Measurements from ENCODE around the gene INSIG2.

The INSIG2 gene

DNA sequence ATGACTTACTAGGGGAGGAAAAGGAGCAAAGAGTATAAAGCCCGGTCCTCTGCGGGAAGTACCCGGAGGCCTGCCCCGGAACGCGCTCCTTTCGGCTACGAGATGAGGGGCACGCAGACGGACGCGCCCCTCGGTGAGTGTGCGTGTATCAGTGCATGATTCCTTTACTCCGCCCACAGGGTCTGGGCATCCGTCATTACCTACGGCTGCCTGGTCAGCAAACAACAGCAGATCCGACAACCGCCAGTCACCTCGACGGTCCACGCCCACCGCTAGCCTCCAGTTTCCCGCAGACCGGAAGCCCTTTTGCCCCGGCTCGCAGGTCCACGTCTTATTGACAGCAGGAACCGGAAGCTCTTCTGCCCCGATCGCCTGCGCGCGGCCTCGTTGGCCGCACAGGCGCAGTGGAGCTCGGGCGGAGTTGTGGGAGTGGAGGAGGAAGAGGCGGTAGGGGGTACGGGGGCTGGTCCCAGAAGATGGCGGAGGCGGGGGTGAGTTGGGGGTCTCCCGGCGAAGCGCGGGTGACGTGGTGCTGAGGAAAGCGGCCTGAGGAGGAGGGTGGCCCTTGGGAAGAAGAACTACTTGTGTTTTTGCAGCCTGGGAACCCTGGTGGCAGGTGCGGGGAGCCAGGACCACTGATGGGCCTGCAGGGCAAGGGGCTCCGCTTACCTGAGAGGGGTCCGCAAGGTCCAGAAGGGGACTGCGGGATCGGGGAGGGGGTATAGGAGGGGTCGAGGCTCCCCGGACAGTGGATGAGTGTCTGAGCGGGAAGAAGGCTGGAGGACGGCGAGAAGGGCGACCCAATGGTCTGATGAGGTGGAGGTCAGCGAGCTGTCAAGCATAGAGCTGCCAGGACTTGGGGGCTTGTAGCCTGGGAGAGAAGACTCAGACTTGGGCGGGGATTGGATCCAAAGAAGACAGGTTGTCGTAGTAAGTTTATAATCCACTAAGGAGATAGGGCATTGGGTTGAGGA is at the start of gene INSIG2:
INSIG2 (plus strand) TSS at position 421 of the 974 bp plus-strand sequence. CDS start 8,086 bp downstream, outside the sequence.
- TF ChIP-seq JUND (IDR thresholded peaks at IDR 0.05; ENCODE audit: low read depth), result no peak
- in situ Hi-C loops (cut with HindIII; ENCODE audit: low pct_unique_long_range_greater_than_20kb, low sequenced_read_pairs), result no loop called here

DNA sequence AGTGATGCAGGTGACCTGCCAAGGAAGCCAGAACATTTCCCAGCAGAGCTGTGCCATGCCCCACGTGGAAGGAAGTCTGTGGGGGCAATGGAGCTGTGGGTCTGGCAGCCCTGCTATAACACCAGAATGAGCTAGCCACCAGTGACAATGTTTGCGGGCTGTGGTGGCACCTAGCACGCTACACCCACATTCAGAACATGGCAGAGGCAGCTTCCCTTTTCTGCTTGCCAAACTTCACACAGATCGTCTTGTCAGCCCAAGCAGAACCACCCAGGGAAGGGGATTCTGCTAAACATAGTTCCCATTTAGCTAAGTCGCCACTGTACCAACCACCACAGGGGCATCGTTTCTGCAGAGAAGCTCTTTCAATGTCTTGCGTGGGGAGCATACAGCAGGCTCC is 47.4 kb upstream of the INSIG2 start:
- no peak for TF ChIP-seq JUND (IDR thresholded peaks at IDR 0.05; ENCODE audit: low read depth)
- DNase-seq (ENCODE audit: low read depth in 1 of 2, low spot score in 1 of 2), result no peak
- in situ Hi-C loops (cut with HindIII; ENCODE audit: low pct_unique_long_range_greater_than_20kb, low sequenced_read_pairs), result no loop called here

More for the DNA sequence above, at the start of gene INSIG2:
- DNase-seq (ENCODE audit: low read depth in 1 of 2, low spot score in 1 of 2), result peak; percentile 65 to 95

DNA sequence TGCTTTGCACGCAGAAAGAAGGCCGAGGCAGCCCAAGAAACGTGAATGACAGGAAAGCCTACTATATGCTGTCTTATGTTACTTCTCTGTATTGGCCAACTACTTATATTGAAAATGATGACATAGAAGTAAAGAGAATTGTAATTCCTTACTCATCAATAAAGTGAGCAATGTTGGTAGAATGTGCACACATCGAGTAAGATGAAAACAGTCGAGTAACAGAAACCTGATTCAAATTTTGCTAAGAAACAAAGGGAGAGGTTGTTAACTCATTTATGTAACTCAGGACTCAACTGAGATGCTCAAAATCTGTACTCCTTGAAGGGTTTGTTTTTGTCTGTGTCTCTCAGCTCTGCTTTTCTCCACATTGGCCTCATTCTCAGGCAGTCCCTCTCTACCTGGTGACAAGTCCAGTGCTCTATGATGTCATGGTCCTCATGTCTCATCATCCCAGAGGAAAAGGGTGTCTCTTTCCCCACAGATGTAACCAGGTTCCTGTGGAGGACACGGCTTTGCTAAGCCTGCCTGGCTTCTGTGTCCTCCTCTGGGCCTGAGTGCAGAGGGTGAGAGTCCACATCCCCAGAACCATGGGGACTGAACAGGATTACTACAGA is 44.1 kb upstream of the INSIG2 start:
- no peak for DNase-seq (ENCODE audit: low read depth in 1 of 2, low spot score in 1 of 2)
- TF ChIP-seq JUND (IDR thresholded peaks at IDR 0.05; ENCODE audit: low read depth), result no peak
- in situ Hi-C loops (cut with HindIII; ENCODE audit: low pct_unique_long_range_greater_than_20kb, low sequenced_read_pairs), result no loop called here

DNA sequence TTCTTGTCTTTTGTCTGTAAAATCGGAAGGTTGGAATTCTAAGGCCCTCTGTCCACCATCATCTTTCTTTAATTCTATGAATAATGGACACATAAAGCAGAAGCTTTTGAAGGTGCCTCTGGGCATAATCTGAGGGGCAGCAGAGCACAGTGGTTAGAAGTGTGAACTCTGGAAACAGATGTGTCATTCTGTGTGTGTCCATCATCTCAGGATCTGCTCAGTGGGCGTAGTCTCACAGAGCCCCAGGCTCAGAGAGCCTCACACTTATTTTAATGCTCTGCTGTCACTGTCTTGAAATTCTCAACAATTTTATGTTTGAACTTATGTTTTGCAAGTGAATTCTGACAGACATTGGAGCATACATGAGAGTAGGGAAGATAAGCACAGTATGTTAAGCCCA is 43.4 kb upstream of the INSIG2 start:
- in situ Hi-C loops (cut with HindIII; ENCODE audit: low pct_unique_long_range_greater_than_20kb, low sequenced_read_pairs), result no loop called here
- TF ChIP-seq JUND (IDR thresholded peaks at IDR 0.05; ENCODE audit: low read depth), result no peak
- DNase-seq (ENCODE audit: low read depth in 1 of 2, low spot score in 1 of 2), result no peak

DNA sequence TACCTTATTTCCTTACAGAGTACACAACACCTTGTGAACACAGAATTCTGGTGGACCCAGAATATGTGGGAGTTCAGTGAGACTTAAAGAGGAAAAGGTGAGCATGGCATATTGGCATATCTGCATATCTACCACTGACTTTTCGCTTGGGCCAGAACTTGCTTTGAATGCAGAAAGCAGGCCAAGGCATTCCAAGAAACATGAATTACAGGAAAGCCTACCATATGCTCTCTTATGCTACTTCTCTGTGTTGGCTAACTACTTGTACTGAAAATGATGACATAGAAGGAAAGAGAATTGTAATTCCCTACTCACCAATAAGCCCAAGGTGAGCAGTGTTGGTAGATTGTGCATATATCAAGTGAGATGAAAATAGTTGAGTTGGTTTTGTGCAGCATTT is 43.0 kb upstream of the INSIG2 start:
- in situ Hi-C loops (cut with HindIII; ENCODE audit: low pct_unique_long_range_greater_than_20kb, low sequenced_read_pairs), result no loop called here
- DNase-seq (ENCODE audit: low read depth in 1 of 2, low spot score in 1 of 2), result peak in 1 of 2 experiments; percentile 15
- TF ChIP-seq JUND (IDR thresholded peaks at IDR 0.05; ENCODE audit: low read depth), result no peak

DNA sequence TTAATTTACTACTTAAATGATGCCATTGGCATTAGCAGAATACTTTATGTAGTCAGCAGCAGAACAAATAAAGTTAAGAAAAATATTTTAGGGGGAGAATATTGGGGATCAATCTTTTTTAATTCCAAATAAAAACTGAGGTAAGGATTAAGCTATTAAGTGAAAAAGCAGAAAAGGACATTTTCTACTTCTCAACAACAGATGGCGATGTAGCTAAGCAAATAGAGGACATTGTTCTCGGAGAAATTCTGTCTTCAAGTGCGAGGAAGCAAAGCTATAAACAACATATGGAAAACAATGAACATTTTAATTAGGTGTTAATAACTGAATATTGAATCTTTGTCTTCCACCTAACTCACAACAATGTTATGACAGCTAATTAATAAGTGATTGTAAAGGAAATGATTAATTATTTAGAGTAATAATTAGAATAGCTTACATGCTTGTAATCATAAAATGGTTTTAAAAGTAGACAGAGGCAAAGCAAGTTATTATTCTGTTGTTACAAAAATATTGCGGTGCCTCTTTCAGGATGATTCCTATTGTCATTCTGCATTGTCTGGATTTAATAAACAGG is 41.5 kb upstream of the INSIG2 start:
- TF ChIP-seq JUND (IDR thresholded peaks at IDR 0.05; ENCODE audit: low read depth), result no peak
- in situ Hi-C loops (cut with HindIII; ENCODE audit: low pct_unique_long_range_greater_than_20kb, low sequenced_read_pairs), result no loop called here
- DNase-seq (ENCODE audit: low read depth in 1 of 2, low spot score in 1 of 2), result peak in 1 of 2 experiments; percentile 50

DNA sequence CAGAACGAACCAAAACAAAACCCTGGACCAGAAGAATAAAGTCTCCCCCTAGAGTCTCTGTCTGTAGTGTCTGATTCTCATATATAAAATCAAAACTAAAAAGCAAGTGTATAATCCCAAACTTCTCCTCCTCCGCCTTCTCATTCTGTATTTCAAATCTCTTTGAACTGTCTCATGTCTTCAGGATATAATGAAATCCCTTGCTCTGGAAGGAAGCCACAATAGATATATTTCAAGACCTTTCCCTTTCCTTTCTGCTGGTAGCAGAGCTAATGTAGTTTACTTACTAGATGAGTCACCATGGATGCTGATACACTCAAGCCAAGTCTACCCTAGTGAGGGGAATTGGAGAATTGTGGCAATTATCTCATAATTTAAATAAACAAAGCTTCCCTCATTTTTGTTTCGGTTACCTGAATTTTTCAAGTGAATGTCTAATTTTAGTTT is 40.9 kb upstream of the INSIG2 start:
- TF ChIP-seq JUND (IDR thresholded peaks at IDR 0.05; ENCODE audit: low read depth), result no peak
- in situ Hi-C loops (cut with HindIII; ENCODE audit: low pct_unique_long_range_greater_than_20kb, low sequenced_read_pairs), result no loop called here
- DNase-seq (ENCODE audit: low read depth in 1 of 2, low spot score in 1 of 2), result no peak

DNA sequence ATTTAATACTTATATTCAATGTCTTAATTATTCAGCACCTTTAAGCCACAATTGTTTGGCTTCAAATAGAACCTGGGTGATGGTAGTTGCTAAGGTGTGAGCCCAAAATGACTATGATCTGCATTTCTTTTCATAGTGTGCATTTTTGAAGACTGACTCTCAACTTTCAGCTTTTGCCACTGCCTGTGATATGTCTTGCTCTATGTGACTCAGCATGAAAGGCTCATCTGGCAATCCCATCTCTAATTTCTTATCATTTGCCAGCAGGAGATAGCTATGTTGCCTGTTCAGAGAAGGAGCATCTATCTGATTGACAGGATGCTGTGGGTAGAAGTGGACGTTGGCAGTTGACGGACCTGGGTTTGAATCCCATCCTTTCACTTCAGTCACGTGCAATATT is 39.9 kb upstream of the INSIG2 start:
- no peak for TF ChIP-seq JUND (IDR thresholded peaks at IDR 0.05; ENCODE audit: low read depth)
- in situ Hi-C loops (cut with HindIII; ENCODE audit: low pct_unique_long_range_greater_than_20kb, low sequenced_read_pairs), result no loop called here
- no peak for DNase-seq (ENCODE audit: low read depth in 1 of 2, low spot score in 1 of 2)

DNA sequence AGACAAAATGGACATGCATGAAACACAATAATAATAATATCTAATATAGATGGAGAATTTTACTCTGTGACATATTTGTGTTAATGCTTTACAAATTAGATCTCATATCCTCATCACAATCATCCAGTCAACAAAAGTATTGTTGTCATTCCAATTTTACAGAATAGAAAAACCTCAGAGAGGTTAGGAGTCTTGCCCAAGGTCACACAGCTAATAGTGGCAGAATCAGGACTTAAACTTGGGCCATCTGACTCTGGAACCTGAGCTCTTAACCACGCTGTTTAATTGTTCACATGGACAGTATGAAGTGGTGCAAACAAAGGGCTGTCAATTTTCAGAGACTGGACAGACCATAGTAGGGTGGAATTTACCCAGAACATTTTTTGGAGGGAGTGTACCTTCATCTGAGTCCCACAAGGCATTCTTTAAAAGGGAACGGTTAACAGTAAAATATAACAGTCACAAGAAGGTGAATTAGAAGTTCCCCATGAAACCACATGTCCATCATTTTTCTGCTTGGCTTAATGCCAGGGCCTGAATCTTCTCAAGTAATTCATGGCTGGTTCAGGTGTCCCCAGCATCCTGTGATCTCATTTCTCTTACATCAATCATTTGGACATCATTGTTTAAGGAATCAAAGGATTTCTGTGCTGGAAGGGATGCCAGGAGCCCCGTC is 39.0 kb upstream of the INSIG2 start:
- no peak for TF ChIP-seq JUND (IDR thresholded peaks at IDR 0.05; ENCODE audit: low read depth)
- peak in 1 of 2 experiments; percentile 2 for DNase-seq (ENCODE audit: low read depth in 1 of 2, low spot score in 1 of 2)
- in situ Hi-C loops (cut with HindIII; ENCODE audit: low pct_unique_long_range_greater_than_20kb, low sequenced_read_pairs), result no loop called here

DNA sequence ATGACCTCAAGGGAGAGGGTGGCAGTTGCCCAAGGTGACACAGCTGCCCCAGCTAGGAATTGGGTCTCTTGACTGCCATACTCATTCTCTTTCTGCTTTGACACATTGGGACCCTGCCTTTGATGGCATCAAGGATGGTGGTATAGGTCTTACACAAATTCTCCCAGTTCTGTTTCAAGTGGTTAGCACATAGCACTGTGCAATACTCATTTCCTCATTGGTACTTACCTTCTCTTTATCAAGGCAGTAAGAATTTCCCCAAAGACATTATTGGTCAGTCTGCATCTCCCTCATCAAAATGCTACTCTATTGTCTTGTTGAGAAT is 38.5 kb upstream of the INSIG2 start:
- no peak for TF ChIP-seq JUND (IDR thresholded peaks at IDR 0.05; ENCODE audit: low read depth)
- in situ Hi-C loops (cut with HindIII; ENCODE audit: low pct_unique_long_range_greater_than_20kb, low sequenced_read_pairs), result no loop called here
- no peak for DNase-seq (ENCODE audit: low read depth in 1 of 2, low spot score in 1 of 2)

DNA sequence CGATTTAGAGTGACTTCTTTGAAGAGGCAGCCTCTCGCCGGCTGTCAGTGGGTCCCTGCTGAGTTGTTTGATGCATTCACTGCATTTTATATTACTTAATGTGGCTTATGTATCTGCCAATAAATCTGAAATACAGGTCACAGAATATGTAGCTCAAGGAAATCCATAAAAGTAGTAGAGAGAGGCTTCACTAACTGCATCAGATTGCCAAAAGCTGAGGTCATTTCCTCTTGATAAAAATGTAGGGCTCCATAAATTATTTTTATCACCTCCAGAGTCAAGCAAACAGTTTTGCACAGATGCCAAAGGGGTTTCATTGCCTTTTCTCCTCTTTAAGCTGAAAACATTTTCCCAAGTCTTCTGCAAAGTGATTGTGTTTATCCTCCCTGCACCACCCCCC is 37.9 kb upstream of the INSIG2 start:
- DNase-seq (ENCODE audit: low read depth in 1 of 2, low spot score in 1 of 2), result no peak
- in situ Hi-C loops (cut with HindIII; ENCODE audit: low pct_unique_long_range_greater_than_20kb, low sequenced_read_pairs), result no loop called here
- TF ChIP-seq JUND (IDR thresholded peaks at IDR 0.05; ENCODE audit: low read depth), result no peak

DNA sequence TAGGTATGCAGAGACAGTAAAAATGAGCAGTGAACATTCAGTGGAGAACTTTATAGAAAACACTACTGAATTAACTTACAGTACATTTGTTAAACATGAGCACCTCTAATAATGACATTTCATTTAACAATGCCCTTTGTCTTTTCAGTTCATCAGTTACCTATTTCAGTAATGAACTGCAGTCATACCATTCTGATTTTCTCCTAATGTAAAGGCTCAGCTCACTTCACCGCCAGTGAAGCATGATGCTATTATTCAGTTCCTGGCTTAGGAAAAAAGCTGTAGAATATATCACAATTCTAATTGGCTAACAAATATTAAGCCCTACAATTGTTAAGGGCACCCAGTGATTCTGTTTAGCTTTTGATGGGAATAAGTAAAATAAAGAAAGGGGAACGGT is 37.3 kb upstream of the INSIG2 start:
- TF ChIP-seq JUND (IDR thresholded peaks at IDR 0.05; ENCODE audit: low read depth), result no peak
- no peak for DNase-seq (ENCODE audit: low read depth in 1 of 2, low spot score in 1 of 2)
- in situ Hi-C loops (cut with HindIII; ENCODE audit: low pct_unique_long_range_greater_than_20kb, low sequenced_read_pairs), result no loop called here

Measured in T47D (cell line).